ENCODE data around the gene CLSTN2.

Gene CLSTN2

DNA sequence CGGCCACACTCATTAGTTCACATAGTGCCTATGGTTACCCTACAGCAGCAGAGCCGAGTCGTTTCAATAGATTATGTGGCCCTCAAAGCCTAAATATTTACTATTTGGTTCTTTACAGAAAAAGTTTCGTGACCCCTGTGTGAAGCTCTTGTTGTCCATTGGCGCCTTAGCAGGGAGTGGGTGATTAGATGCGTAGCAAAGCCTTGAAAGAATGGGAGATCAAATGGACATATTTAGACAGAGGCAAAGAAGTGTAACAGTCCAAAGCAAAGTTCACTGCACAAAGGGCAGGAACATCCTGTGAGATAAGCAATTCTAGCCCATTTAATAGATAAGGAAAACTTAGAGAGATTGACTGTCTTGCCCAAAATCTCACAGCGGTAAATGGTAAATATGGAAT lies 495.5 kb downstream of the CLSTN2 start:
- ATAC-seq (ENCODE audit: low read depth) (no peak), DNase-seq (ENCODE audit: low spot score in 2 of 2) (no peak)
- Mint-ChIP-seq H3K27ac (no peak overlapping the region), H3K4me1 (no peaks in the 10 kb centered on the region), H3K36me3 (no peaks in the 10 kb centered on the region), H3K9me3 (no peaks in the 10 kb centered on the region), H3K27me3 (no peaks in the 10 kb centered on the region), H3K4me3 (no peak overlapping the region)

DNA sequence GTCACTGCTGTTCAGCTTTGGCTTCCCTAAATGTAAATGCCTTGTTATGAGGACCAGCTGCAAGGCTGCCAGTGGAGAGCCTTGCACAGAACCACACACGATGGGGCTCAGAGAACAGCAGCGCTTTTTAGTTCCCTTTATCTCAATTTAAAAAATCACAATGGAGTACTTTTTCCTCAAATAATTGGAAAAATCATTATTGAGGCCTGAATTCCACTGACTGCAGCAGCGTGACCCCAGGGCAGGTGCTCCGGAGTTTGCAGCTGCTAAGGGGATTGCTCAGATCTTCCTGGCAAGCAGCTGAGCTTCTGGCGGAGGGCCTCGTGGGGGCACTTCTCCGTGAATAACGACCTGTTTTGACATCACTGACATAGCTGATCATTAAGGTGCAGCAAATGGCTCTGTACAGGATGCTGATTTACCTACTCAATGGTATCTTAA lies 497.3 kb downstream of the CLSTN2 start:
- ATAC-seq (ENCODE audit: low read depth), result no peak
- Mint-ChIP-seq H3K27me3 (no peaks in the 10 kb centered on the region), H3K4me3 (no peak overlapping the region), H3K27ac (no peak overlapping the region), H3K36me3 (no peaks in the 10 kb centered on the region), H3K9me3 (no peaks in the 10 kb centered on the region), H3K4me1 (no peaks in the 10 kb centered on the region)
- DNase-seq (ENCODE audit: low spot score in 2 of 2), result no peak

DNA sequence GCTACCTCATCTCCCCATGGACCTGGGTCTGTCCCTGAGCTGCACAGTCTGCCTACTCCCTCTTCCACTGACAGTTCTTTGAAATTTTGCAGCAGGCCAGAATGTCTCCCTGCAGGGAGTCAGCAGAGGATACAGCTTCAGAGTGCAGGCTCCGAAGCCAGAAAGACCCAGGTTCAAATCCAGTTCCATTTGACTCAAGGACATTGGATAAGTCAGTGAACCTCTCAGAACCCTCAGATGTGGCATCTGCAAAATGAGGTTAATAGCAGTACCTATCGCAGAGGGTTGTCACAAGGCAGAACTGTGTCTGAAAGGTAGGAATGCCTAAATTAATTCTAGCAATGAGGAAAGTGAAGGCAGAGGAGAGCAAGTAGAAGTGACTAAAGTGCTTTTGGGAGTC lies 498.4 kb downstream of the CLSTN2 start:
- Mint-ChIP-seq H3K36me3 (no peaks in the 10 kb centered on the region), H3K4me1 (no peaks in the 10 kb centered on the region), H3K9me3 (no peaks in the 10 kb centered on the region), H3K27me3 (no peaks in the 10 kb centered on the region), H3K4me3 (no peak overlapping the region), H3K27ac (no peak overlapping the region)
- DNase-seq (ENCODE audit: low spot score in 2 of 2), result no peak
- ATAC-seq (ENCODE audit: low read depth), result no peak

DNA sequence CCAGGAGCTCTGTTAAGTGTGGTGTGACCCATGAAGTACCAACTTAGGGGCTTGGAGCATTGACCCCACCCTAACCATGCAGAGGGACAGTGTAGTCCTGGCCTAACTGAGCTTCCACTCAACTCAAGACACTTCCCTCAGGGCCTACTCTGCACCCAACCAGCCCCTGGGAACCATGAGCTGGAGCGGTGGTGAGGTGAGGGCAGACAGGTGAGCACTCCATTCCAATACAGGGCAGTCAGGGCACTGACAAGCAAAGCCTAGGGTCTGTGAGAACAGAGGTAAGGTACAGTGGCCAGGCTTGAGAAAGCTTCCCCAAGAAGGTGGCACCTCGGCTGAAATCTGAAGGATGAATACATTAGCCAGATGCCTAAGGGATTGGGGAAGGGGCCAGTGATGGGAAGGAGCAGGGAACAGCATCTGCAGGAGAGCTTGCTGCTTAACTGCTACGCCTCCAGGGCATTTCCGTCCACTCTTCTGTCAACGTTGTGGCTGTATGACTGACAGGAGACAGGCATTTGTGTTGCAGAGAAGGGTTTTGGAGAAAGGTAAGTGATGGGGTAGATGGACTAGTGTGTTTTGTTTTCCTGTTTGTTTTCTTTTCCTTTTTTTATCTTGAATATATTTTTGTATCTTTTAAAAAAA lies 499.4 kb downstream of the CLSTN2 start:
- Mint-ChIP-seq H3K36me3 (no peaks in the 10 kb centered on the region), H3K4me3 (no peak overlapping the region), H3K27me3 (no peaks in the 10 kb centered on the region), H3K4me1 (no peaks in the 10 kb centered on the region), H3K27ac (no peak overlapping the region), H3K9me3 (no peaks in the 10 kb centered on the region)
- no peak for DNase-seq (ENCODE audit: low spot score in 2 of 2)
- ATAC-seq (ENCODE audit: low read depth), result no peak

DNA sequence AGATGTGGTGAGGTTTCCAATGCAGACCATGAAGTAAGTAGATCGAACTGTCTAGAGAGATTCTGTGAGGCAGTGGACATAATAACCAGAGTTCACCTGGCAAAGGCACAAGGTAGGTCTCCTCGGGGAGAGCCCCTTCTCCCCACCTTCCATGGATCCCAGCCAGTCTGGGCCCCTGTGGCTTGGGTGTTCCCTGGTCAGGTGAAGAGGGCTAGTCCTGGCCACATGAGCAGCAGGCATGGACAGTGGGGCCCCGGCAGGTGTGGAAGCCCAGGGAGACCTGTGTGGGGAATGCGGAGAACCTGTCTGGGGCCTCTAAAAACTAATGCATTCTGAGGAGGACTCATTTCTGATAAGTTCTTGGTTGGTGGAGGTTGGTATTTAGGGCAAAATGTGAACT lies 501.4 kb downstream of the CLSTN2 start:
- ATAC-seq (ENCODE audit: low read depth) (no peak), DNase-seq (ENCODE audit: low spot score in 2 of 2) (no peak)
- Mint-ChIP-seq H3K9me3 (no peaks in the 10 kb centered on the region), H3K27me3 (peaks cover 3% of the 10 kb centered on the region), H3K4me3 (no peak overlapping the region), H3K36me3 (no peaks in the 10 kb centered on the region), H3K4me1 (no peaks in the 10 kb centered on the region), H3K27ac (no peak overlapping the region)

DNA sequence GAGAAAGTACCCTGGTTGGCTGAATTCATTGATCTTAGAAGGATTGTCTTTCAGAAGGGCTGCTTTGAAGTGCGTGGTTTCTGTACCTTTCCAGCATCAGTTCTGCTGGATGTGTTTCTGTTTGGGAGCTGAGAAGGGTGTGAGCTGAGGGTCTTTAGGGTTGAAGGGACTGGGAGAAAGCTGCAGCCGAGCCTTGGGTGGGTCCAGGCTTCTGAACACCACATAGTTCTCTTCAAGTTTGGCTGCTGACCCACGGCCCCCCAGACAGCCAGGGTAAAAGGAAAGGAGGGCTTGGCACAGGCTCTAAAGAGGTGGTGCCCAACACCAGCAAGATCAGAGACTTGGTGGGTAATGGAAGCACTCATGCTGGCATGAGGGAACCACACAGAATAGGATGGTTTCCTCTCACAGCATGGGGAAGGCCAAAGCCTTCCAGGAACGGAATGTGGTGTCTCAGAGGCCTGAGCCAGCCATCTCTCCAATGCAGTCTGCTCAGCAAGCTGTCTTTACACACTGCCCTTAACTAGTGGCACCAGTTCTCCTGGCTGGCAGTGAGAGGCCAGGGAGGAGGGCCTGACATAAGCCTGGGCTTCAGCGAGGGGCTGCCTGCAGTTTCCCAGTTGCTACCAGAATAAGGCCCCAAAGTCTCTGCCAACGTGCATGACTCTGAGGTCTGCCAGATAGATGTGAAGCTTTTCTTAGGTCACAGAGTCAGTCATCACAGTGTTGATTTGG lies 503.9 kb downstream of the CLSTN2 start:
- H3K9me3 Mint-ChIP-seq, result no peaks in the 10 kb centered on the region
- H3K4me1 Mint-ChIP-seq, result no peaks in the 10 kb centered on the region
- DNase-seq (ENCODE audit: low spot score in 2 of 2), result no peak
- H3K4me3 Mint-ChIP-seq, result no peak overlapping the region
- no peaks in the 10 kb centered on the region for H3K36me3 Mint-ChIP-seq
- peaks cover 3% of the 10 kb centered on the region for H3K27me3 Mint-ChIP-seq
- ATAC-seq (ENCODE audit: low read depth), result no peak
- H3K27ac Mint-ChIP-seq, result no peak overlapping the region

DNA sequence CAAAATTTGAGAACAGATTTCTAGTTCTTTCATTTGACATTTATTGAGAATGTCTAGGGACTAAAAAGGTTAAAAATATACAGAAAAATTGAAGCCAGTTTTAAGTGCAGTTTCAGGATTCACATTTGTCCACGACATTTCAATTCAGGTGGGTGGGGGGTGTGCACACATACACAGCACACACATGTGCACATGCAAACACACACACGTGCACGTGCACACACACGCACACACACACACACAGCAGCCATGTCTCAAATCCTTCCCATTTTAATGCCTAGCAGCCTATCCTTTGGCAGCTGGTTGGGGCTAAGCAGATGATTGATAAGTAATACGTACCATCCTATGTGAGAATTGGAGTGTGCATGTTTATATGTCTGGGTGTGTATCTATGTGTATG lies 504.5 kb downstream of the CLSTN2 start:
- Mint-ChIP-seq H3K9me3 (no peaks in the 10 kb centered on the region), H3K4me3 (no peak overlapping the region), H3K36me3 (no peaks in the 10 kb centered on the region), H3K27me3 (peaks cover 3% of the 10 kb centered on the region), H3K4me1 (no peaks in the 10 kb centered on the region), H3K27ac (no peak overlapping the region)
- DNase-seq (ENCODE audit: low spot score in 2 of 2) (no peak), ATAC-seq (ENCODE audit: low read depth) (no peak)

DNA sequence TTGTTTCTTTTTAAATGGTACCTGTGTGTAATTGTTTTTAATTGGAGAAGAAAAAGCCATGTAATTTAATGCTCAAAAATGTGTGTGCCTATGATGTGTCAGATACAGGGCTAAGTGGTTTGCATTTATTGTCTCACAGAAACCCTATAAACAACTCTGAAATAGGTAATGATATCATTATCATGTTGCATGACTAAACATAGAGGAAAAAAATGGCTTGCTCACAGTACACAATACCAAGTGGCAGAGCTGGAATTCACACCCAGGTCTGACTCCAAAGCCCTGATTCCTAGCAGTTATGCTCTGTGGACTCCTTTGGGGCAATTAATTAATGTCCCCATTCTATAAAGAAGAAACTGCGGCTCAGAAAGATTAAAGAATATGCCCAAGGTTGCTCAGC lies 505.5 kb downstream of the CLSTN2 start:
- DNase-seq (ENCODE audit: low spot score in 2 of 2) (no peak), ATAC-seq (ENCODE audit: low read depth) (no peak)
- H3K4me3 Mint-ChIP-seq, result no peak overlapping the region
- H3K4me1 Mint-ChIP-seq, result no peaks in the 10 kb centered on the region
- no peaks in the 10 kb centered on the region for H3K36me3 Mint-ChIP-seq
- H3K9me3 Mint-ChIP-seq, result no peaks in the 10 kb centered on the region
- peaks cover 3% of the 10 kb centered on the region for H3K27me3 Mint-ChIP-seq
- H3K27ac Mint-ChIP-seq, result no peak overlapping the region

DNA sequence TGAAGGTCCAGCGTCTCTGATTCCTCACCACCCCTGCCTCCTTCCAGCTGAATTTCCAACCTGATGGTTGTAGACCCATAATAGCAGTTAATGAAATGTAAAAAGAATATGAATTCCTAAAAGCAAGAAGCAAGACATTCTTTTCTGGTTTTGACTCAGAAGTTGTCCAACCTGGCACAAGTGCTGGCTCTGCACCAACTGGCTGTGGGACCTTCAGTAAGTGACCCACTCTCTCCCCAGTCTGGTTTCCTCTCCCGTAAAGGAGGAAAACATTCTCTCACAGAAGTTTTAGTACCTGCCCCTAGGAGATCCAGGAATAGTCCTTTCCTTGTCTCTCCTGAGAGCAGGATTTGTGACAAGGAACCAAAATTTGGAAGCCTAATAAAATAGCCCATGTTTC lies 506.0 kb downstream of the CLSTN2 start:
- Mint-ChIP-seq H3K4me1 (no peaks in the 10 kb centered on the region), H3K9me3 (no peaks in the 10 kb centered on the region), H3K27me3 (peaks cover 3% of the 10 kb centered on the region), H3K4me3 (no peak overlapping the region), H3K36me3 (no peaks in the 10 kb centered on the region), H3K27ac (no peak overlapping the region)
- no peak for DNase-seq (ENCODE audit: low spot score in 2 of 2)
- no peak for ATAC-seq (ENCODE audit: low read depth)

DNA sequence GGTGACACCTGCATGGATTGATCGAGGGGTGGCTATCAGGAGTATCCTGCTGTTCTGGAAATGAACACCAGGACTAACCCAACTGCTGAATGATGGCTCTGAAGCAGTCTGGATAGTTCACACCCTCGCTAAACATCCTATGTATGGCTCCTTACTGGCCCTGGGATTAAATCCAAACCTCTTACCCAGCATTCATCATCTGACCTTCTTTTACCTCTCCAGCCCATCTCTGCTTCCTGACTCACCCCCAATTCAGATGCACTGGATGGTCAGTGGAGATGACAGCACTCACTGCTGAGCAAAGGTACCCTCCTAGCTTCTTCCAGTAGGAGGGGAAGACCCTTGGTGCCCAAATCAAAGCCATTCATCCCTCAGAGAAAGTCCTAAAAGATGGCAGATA lies 507.6 kb downstream of the CLSTN2 start:
- Mint-ChIP-seq H3K27ac (no peak overlapping the region), H3K9me3 (no peaks in the 10 kb centered on the region), H3K4me3 (no peak overlapping the region)

DNA sequence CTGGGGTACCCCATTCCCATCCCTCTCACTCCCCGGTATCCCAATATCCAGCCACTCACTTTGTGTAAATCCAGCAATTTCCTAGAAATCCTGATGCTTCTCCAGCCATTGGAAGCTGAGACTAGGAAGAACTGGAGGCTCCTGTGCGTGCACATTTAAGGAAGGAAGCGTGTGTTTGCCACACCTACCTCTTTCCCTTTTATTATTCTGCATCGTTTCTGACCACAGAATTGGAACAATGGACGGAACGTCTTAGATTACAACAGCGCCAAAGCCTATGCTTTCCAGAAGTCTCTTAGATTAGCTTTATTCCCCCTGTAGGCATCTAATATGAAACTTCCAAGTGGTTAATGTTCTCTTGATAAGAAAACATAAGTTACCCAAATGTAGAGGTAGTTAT lies 508.1 kb downstream of the CLSTN2 start:
- Mint-ChIP-seq H3K36me3 (no peaks in the 10 kb centered on the region), H3K4me3 (no peak overlapping the region), H3K27ac (no peak overlapping the region), H3K4me1 (no peaks in the 10 kb centered on the region), H3K9me3 (no peaks in the 10 kb centered on the region), H3K27me3 (peaks cover 3% of the 10 kb centered on the region)
- DNase-seq (ENCODE audit: low spot score in 2 of 2) (no peak), ATAC-seq (ENCODE audit: low read depth) (no peak)

More for the DNA sequence above, 507.6 kb downstream of the CLSTN2 start:
- Mint-ChIP-seq H3K4me1 (no peaks in the 10 kb centered on the region), H3K36me3 (no peaks in the 10 kb centered on the region), H3K27me3 (peaks cover 3% of the 10 kb centered on the region)
- ATAC-seq (ENCODE audit: low read depth) (no peak), DNase-seq (ENCODE audit: low spot score in 2 of 2) (no peak)

DNA sequence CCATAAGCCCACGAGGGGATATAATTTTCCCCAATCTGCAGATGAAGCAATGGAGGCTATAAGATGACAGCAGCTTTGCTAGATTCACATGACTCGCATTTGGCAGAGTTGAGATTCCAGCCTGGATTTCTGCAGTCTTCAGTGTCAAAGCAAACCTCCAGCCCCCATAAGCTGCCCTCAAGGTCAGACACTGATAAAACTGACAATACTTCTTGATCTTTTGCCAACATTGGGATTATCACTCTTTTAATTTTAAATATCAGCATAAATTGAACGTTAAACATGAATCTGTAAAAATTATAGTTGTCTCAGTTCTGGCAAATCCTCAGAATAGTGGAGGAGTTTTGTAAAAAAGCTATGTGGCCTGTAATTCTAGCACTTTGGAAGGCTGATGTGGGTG lies 508.8 kb downstream of the CLSTN2 start:
- Mint-ChIP-seq H3K27ac (no peak overlapping the region), H3K4me3 (no peak overlapping the region), H3K27me3 (peaks cover 3% of the 10 kb centered on the region), H3K36me3 (no peaks in the 10 kb centered on the region), H3K9me3 (no peaks in the 10 kb centered on the region), H3K4me1 (no peaks in the 10 kb centered on the region)
- DNase-seq (ENCODE audit: low spot score in 2 of 2), result no peak
- no peak for ATAC-seq (ENCODE audit: low read depth)

DNA sequence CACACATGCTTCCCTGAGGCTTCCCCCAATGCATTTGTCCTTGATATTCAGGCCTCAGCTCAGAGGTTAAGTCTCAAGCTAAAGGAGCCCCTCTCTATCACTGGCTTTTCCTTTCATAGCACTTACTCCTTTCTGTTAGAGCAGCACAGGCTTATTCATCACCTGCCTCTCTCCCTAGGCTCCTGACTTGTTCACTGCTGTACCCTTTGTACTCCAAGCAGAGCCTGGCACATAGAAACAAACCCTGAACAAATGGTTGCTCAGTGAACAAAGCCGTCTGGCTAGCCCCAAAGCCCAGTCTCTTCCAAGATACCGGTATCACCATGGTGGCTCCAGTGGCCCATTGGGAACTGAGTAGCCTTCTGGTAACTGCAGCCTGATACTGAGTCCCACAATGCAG lies 511.7 kb downstream of the CLSTN2 start:
- DNase-seq (ENCODE audit: low spot score in 2 of 2) (no peak), ATAC-seq (ENCODE audit: low read depth) (no peak)
- Mint-ChIP-seq H3K9me3 (no peaks in the 10 kb centered on the region), H3K27ac (no peak overlapping the region), H3K4me1 (no peaks in the 10 kb centered on the region), H3K27me3 (no peaks in the 10 kb centered on the region), H3K36me3 (no peaks in the 10 kb centered on the region), H3K4me3 (no peak overlapping the region)

DNA sequence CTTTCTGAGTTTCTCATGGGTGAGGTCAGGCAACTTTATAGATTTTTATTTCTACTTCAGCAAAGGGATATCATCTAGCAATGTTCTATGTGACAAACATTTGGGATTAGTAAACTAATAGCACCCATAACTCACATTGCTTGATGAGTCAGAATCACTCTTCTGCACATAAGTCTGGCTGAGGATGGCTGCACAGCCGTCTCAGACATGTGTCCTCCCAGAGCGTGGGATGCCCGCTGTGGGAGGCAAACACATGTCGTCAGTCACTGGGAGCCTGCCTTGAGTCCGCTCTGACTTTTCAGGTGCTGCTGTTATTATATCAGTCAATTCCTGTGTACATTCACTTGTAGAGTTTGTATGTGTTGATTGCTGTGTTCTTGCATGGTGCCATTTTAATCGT lies 512.2 kb downstream of the CLSTN2 start:
- Mint-ChIP-seq H3K27ac (no peak overlapping the region), H3K4me3 (no peak overlapping the region), H3K4me1 (no peaks in the 10 kb centered on the region), H3K27me3 (no peaks in the 10 kb centered on the region), H3K9me3 (no peaks in the 10 kb centered on the region), H3K36me3 (no peaks in the 10 kb centered on the region)
- ATAC-seq (ENCODE audit: low read depth), result no peak
- no peak for DNase-seq (ENCODE audit: low spot score in 2 of 2)

DNA sequence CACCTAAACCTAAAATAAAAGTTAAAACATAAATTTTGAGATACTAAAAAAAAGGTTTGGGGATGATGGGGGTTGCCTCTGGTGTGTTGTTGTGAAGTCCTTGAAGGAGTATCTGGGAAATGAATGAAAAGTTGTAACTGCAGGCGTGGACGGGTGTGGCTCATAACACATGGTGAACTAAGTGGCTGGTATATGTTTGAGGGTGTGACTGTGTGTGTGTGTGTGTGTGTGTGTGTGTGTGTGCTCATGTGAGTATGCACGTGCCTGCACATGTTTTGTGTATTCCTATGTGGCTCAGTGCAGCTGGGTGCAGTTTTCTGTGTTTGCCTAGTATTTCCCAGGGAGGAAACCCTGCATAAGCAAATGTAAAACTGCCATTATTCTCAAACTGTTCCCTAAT lies 513.0 kb downstream of the CLSTN2 start:
- DNase-seq (ENCODE audit: low spot score in 2 of 2), result no peak
- H3K9me3 Mint-ChIP-seq, result no peaks in the 10 kb centered on the region
- no peaks in the 10 kb centered on the region for H3K4me1 Mint-ChIP-seq
- H3K27ac Mint-ChIP-seq, result no peak overlapping the region
- no peaks in the 10 kb centered on the region for H3K36me3 Mint-ChIP-seq
- H3K27me3 Mint-ChIP-seq, result no peaks in the 10 kb centered on the region
- no peak for ATAC-seq (ENCODE audit: low read depth)
- no peak overlapping the region for H3K4me3 Mint-ChIP-seq
